SK-N-SH (cell line): ENCODE measurements around the gene ATP2C1.

Experiments used
- EZH2phosphoT487 ChIP-seq: fragments of 200-600 bp; sonication (generic); IDR thresholded peaks from 2 replicates; pipeline ENCODE4 v1.6.1; 2017; ENCODE audit warnings: low read depth, mixed run types, mild to moderate bottlenecking, antibody characterized with exemption, moderate library complexity, borderline replicate concordance
- MAX ChIP-seq: IDR thresholded peaks from 2 replicates; pipeline ENCODE4 v1.4.0; 2012; ENCODE audit warnings: low read depth
- POLR2AphosphoS5 ChIP-seq: IDR thresholded peaks from 2 replicates; pipeline ENCODE4 v1.6.1; 2012; ENCODE audit warnings: low read depth, low read length
- USF2 ChIP-seq: fragments of 150-350 bp; IDR thresholded peaks from 2 replicates; pipeline ENCODE4 v1.6.1; 2017; ENCODE audit warnings: antibody characterized with exemption, low read length, low read depth, borderline replicate concordance
- TF ChIP-seq, protein P1 (sequence below): fragments of 200-600 bp; sonication (generic); IDR thresholded peaks from 2 replicates; pipeline ENCODE4 v1.6.1; 2017; ENCODE audit warnings: antibody characterized with exemption, mild to moderate bottlenecking, moderate library complexity

DNA sequence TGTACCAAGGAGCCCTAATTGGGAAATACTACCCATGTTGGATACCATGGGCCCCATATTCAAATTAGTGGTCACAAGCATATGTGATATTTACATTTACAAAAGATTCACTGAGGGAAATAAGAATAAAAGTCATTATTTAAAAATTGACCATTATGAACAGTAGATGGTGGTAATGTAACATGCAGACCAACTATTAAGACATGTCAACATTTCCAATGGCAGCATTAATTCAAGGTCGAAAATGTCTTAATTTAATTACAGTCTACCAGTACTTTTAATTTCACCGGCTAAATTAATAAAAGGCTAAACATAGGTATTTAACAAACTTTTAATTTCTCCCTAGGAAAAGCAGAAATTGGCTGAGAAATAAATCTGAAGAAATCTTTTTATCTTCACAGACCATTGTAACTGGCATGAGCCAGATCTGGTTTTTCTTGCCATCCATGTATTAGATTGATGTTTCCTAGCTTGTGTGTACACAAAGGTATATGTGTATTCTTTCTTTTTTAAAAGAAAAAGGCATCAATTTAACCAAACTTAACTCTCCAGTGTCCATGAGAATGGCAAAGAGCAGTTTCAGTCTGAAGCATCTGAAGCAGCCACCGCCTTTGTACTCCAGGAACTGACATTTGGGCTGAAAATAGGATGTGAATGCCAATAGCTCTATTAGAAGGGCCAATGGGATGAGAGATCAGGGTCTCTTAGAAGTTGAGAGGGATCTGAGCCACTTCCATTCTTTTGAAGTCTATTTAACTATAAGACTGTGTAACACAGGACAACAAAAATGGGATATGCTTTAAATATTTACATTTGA is 159.4 kb downstream of the ATP2C1 start:
- TF ChIP-seq, protein P1, sequence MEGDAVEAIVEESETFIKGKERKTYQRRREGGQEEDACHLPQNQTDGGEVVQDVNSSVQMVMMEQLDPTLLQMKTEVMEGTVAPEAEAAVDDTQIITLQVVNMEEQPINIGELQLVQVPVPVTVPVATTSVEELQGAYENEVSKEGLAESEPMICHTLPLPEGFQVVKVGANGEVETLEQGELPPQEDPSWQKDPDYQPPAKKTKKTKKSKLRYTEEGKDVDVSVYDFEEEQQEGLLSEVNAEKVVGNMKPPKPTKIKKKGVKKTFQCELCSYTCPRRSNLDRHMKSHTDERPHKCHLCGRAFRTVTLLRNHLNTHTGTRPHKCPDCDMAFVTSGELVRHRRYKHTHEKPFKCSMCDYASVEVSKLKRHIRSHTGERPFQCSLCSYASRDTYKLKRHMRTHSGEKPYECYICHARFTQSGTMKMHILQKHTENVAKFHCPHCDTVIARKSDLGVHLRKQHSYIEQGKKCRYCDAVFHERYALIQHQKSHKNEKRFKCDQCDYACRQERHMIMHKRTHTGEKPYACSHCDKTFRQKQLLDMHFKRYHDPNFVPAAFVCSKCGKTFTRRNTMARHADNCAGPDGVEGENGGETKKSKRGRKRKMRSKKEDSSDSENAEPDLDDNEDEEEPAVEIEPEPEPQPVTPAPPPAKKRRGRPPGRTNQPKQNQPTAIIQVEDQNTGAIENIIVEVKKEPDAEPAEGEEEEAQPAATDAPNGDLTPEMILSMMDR: peak; percentile 56
- TF ChIP-seq USF2 (no peak), MAX (no peak), POLR2AphosphoS5 (no peak), EZH2phosphoT487 (no peak)
